Measurements from ENCODE around the gene HOXB6.

HOXB6 gene

DNA sequence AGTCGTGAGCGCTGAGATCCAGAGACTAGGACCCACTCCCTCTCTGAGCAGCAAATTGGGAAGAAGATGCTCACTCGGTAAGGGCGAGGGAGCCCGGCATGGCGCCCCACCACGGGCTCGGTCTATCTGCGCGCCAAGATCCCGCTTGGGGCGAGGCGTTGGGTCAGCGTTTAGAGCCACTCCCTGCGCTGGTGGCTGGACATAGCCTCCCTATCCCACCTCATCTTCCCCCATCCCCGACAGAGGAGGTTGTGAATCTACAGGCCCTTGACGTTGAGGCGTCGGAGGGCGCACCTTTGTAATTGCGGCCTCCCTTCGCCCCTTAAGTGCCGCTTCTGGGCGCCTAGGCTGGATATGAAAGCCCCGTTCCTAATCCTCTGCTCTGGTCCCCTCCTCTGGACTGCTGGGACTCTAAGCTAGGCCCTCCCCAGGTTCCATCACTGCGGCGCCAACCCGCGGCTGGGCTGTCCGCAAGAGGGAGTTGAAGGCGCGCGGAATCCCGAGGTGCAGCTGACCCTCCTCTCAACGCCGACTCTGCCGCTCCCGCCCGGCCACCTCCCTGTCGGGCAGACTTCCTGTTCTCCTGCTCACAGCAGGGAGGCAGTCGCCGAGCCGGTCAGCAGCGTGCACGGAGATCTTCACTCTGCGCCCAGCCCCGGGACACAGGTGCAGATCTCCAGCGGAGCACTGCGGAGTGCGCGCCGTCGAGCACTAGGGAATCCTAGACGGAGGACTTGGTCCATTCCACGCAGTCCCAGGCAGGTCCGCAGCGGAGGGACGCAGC is 37.5 kb upstream of the HOXB6 start:
- no peak overlapping the region for H3K18ac ChIP-seq (ENCODE audit: low read length)
- H4K5ac ChIP-seq (ENCODE audit: low read length), result no peak overlapping the region
- no peak overlapping the region for H4K8ac ChIP-seq (ENCODE audit: low read depth, low read length)
- H3K56ac ChIP-seq (ENCODE audit: low read length), result peak overlapping the region; percentile 52
- no peaks in the 10 kb centered on the region for H3K36me3 ChIP-seq (ENCODE audit: control insufficient read depth, insufficient read depth, low read length)
- H3K79me2 ChIP-seq (ENCODE audit: control insufficient read depth, insufficient read depth, low read length), result peaks cover 1% of the 10 kb centered on the region
- H3K27ac ChIP-seq (ENCODE audit: low read depth, low read length), result no peak overlapping the region
- no peak overlapping the region for H3K4ac ChIP-seq (ENCODE audit: low read depth, low read length)
- DNase-seq, result peak; percentile 91
- H2AK5ac ChIP-seq (ENCODE audit: low read length), result no peak overlapping the region
- H2BK15ac ChIP-seq (replicated peaks; ENCODE audit: low read depth), result no peak overlapping the region
- peak overlapping the region; percentile 55 for H3K9ac ChIP-seq (ENCODE audit: low read length)
- H3K23ac ChIP-seq (ENCODE audit: low read length), result peak overlapping the region; percentile 20
- no peaks in the 10 kb centered on the region for H3K79me1 ChIP-seq (ENCODE audit: low read length)
- peaks cover 76% of the 10 kb centered on the region for H3K27me3 ChIP-seq (ENCODE audit: insufficient read depth, low read length, poor library complexity)
- H2BK5ac ChIP-seq (ENCODE audit: low read length), result no peak overlapping the region
- H3K4me2 ChIP-seq (ENCODE audit: low read length), result peak overlapping the region; percentile 45
- H2BK120ac ChIP-seq (ENCODE audit: low read depth, low read length), result no peak overlapping the region
- H3K4me3 ChIP-seq (ENCODE audit: low read length), result no peak overlapping the region
- H3K4me1 ChIP-seq (ENCODE audit: control insufficient read depth, low read depth, low read length), result peaks cover 6% of the 10 kb centered on the region
- WGBS (ENCODE audit: extremely low coverage, insufficient coverage, low lambda C conversion rate), result no CpG with 5 or more reads among the region's 58 CpGs

DNA sequence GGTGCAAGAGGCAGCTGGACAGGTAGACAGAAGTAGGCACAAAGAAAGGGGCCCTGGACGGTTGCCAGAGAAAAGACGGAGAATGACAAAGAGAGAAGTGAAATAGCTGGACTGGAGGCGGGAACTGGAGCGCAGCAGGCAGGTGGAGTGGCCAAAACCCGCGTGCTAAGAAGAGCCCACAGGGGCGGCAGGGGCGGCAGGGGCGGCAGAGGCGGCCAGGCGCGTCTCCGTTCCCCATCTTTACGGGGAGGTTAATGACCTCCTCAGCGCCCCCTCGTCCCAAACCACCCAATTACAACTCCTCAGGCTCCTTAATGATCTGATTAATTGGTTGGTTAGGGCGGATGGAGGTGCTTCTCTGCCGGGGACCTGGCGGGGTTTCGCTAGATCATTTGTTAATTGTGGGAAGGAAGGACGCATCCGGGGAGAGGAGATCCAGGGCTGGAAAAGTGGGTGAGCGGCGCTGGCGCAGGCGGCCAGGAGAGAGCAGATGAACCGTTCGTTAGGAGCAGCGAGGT is 36.8 kb upstream of the HOXB6 start:
- H3K18ac ChIP-seq (ENCODE audit: low read length), result no peak overlapping the region
- peaks cover 6% of the 10 kb centered on the region for H3K4me1 ChIP-seq (ENCODE audit: control insufficient read depth, low read depth, low read length)
- peak overlapping the region; percentile 20 for H3K23ac ChIP-seq (ENCODE audit: low read length)
- no peak overlapping the region for H2BK15ac ChIP-seq (replicated peaks; ENCODE audit: low read depth)
- peak overlapping the region; percentile 52 for H3K56ac ChIP-seq (ENCODE audit: low read length)
- H2BK120ac ChIP-seq (ENCODE audit: low read depth, low read length), result no peak overlapping the region
- no peak overlapping the region for H3K4ac ChIP-seq (ENCODE audit: low read depth, low read length)
- H3K9ac ChIP-seq (ENCODE audit: low read length), result peak overlapping the region; percentile 55
- peaks cover 79% of the 10 kb centered on the region for H3K27me3 ChIP-seq (ENCODE audit: insufficient read depth, low read length, poor library complexity)
- no peak overlapping the region for H3K27ac ChIP-seq (ENCODE audit: low read depth, low read length)
- H4K5ac ChIP-seq (ENCODE audit: low read length), result no peak overlapping the region
- H3K4me2 ChIP-seq (ENCODE audit: low read length), result peak overlapping the region; percentile 45
- no peak for DNase-seq
- H3K79me1 ChIP-seq (ENCODE audit: low read length), result no peaks in the 10 kb centered on the region
- no peak overlapping the region for H3K4me3 ChIP-seq (ENCODE audit: low read length)
- no peak overlapping the region for H4K8ac ChIP-seq (ENCODE audit: low read depth, low read length)
- peaks cover 1% of the 10 kb centered on the region for H3K79me2 ChIP-seq (ENCODE audit: control insufficient read depth, insufficient read depth, low read length)
- WGBS (ENCODE audit: extremely low coverage, insufficient coverage, low lambda C conversion rate), result no CpG with 5 or more reads among the region's 29 CpGs
- no peak overlapping the region for H2BK5ac ChIP-seq (ENCODE audit: low read length)
- no peaks in the 10 kb centered on the region for H3K36me3 ChIP-seq (ENCODE audit: control insufficient read depth, insufficient read depth, low read length)
- no peak overlapping the region for H2AK5ac ChIP-seq (ENCODE audit: low read length)

DNA sequence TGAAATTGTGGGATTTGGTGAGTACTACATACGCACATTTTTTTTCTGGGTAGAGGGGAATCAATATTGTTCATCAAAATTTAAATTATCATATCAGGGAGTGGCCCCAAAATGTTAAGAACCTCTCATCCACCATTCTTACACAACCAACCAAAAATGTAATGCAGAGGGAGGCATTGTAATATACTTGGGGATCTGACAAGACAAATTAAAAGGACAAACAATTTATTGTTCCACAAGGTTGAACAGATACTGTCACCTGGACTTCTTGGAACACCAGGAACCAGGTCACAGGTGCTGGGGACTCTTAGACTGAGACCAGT is 36.0 kb upstream of the HOXB6 start:
- Histone ChIP-seq H3K23ac (ENCODE audit: low read length) (no peak overlapping the region), H3K18ac (ENCODE audit: low read length) (no peak overlapping the region), H2BK5ac (ENCODE audit: low read length) (no peak overlapping the region), H2BK120ac (ENCODE audit: low read depth, low read length) (no peak overlapping the region), H3K56ac (ENCODE audit: low read length) (no peak overlapping the region), H3K79me2 (ENCODE audit: control insufficient read depth, insufficient read depth, low read length) (peaks cover 1% of the 10 kb centered on the region), H2BK15ac (replicated peaks; ENCODE audit: low read depth) (no peak overlapping the region), H3K4me2 (ENCODE audit: low read length) (no peak overlapping the region), H3K4me1 (ENCODE audit: control insufficient read depth, low read depth, low read length) (peaks cover 6% of the 10 kb centered on the region), H3K36me3 (ENCODE audit: control insufficient read depth, insufficient read depth, low read length) (no peaks in the 10 kb centered on the region), H4K8ac (ENCODE audit: low read depth, low read length) (no peak overlapping the region), H3K79me1 (ENCODE audit: low read length) (no peaks in the 10 kb centered on the region), H3K4ac (ENCODE audit: low read depth, low read length) (no peak overlapping the region), H3K4me3 (ENCODE audit: low read length) (no peak overlapping the region), H4K5ac (ENCODE audit: low read length) (no peak overlapping the region), H3K27me3 (ENCODE audit: insufficient read depth, low read length, poor library complexity) (peaks cover 82% of the 10 kb centered on the region), H2AK5ac (ENCODE audit: low read length) (no peak overlapping the region), H3K27ac (ENCODE audit: low read depth, low read length) (no peak overlapping the region), H3K9ac (ENCODE audit: low read length) (no peak overlapping the region)
- no peak for DNase-seq
- WGBS (ENCODE audit: extremely low coverage, insufficient coverage, low lambda C conversion rate), result no CpG with 5 or more reads among the region's 1 CpG

DNA sequence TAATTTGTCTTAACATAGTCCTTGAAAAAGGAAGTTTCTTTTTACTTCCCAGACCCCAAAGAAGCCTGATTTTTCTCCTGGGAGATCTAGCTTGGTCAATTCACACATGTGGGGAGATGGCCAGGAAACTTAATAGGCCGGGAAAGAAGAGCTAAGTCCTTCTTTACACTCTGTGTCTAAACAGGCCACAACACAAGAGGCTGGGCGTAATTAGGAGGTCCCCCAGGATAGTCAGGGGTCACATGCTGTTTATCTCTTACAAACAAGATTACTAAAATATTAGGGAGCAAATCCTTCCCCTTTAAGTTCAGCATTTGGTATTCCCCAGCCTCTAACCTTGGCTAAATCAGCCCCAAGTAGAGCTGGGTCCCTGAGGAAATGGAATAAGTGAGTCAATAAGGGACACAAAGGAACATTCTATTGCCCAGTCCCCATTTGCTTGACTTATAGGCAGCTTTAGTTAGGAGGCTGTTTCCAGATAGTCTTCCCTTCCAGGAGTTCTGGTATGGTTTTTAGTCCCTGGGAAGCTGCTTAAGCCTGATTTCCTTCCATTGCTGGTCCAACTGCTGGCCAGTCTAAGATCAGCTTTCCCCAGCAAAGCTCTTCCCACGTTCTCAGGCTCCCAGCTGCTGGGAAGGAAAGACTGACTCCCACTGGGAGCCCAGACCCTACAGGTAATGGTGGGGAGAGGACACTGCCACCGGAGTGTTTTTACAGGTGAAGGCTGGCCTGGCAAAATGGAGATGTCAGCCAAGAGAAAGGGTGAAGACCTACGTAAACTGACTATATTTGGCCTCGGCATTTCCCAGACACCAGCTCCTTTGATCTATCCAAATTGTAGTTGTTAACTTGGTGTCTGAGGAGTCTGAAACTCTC is 35.4 kb upstream of the HOXB6 start:
- WGBS (ENCODE audit: extremely low coverage, insufficient coverage, low lambda C conversion rate), result no CpG with 5 or more reads among the region's 6 CpGs
- Histone ChIP-seq H2BK15ac (replicated peaks; ENCODE audit: low read depth) (no peak overlapping the region), H3K4ac (ENCODE audit: low read depth, low read length) (no peak overlapping the region), H3K79me2 (ENCODE audit: control insufficient read depth, insufficient read depth, low read length) (peaks cover 1% of the 10 kb centered on the region), H3K56ac (ENCODE audit: low read length) (no peak overlapping the region), H3K9ac (ENCODE audit: low read length) (no peak overlapping the region), H3K18ac (ENCODE audit: low read length) (no peak overlapping the region), H3K23ac (ENCODE audit: low read length) (no peak overlapping the region), H3K4me2 (ENCODE audit: low read length) (no peak overlapping the region), H3K79me1 (ENCODE audit: low read length) (no peaks in the 10 kb centered on the region), H2BK5ac (ENCODE audit: low read length) (no peak overlapping the region), H3K36me3 (ENCODE audit: control insufficient read depth, insufficient read depth, low read length) (no peaks in the 10 kb centered on the region), H3K27ac (ENCODE audit: low read depth, low read length) (no peak overlapping the region), H3K27me3 (ENCODE audit: insufficient read depth, low read length, poor library complexity) (peaks cover 82% of the 10 kb centered on the region), H2BK120ac (ENCODE audit: low read depth, low read length) (no peak overlapping the region), H4K8ac (ENCODE audit: low read depth, low read length) (no peak overlapping the region), H3K4me3 (ENCODE audit: low read length) (no peak overlapping the region), H2AK5ac (ENCODE audit: low read length) (no peak overlapping the region), H4K5ac (ENCODE audit: low read length) (no peak overlapping the region), H3K4me1 (ENCODE audit: control insufficient read depth, low read depth, low read length) (peaks cover 6% of the 10 kb centered on the region)
- no peak for DNase-seq

DNA sequence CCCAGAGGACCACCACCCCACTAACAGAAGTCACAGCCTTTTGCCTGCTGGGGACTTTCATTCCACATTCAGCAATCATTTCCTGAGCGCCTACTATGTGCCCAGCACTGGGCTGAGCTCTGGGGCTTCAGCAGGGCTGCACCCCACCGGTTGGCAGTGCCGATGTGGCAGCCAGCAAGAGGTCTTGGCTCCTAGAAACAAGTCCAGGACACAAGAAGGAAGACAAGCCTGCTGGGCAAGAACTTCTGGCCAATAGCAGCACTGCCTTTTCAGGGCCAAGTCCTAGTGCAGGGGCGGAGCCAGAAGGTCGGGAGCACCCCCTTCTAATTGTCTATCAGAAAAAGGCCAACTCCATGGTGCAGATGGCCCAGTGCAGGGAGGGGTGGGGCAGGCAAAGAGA is 34.4 kb upstream of the HOXB6 start:
- no peak overlapping the region for H2AK5ac ChIP-seq (ENCODE audit: low read length)
- H2BK5ac ChIP-seq (ENCODE audit: low read length), result no peak overlapping the region
- no peak overlapping the region for H3K4me2 ChIP-seq (ENCODE audit: low read length)
- no peak overlapping the region for H4K5ac ChIP-seq (ENCODE audit: low read length)
- DNase-seq, result no peak
- no peak overlapping the region for H3K18ac ChIP-seq (ENCODE audit: low read length)
- H3K27me3 ChIP-seq (ENCODE audit: insufficient read depth, low read length, poor library complexity), result peaks cover 83% of the 10 kb centered on the region
- no peak overlapping the region for H3K4me3 ChIP-seq (ENCODE audit: low read length)
- H3K4me1 ChIP-seq (ENCODE audit: control insufficient read depth, low read depth, low read length), result peaks cover 3% of the 10 kb centered on the region
- no peak overlapping the region for H3K23ac ChIP-seq (ENCODE audit: low read length)
- H3K36me3 ChIP-seq (ENCODE audit: control insufficient read depth, insufficient read depth, low read length), result no peaks in the 10 kb centered on the region
- no peak overlapping the region for H3K9ac ChIP-seq (ENCODE audit: low read length)
- H2BK15ac ChIP-seq (replicated peaks; ENCODE audit: low read depth), result no peak overlapping the region
- no peak overlapping the region for H3K4ac ChIP-seq (ENCODE audit: low read depth, low read length)
- no peak overlapping the region for H2BK120ac ChIP-seq (ENCODE audit: low read depth, low read length)
- no peak overlapping the region for H3K27ac ChIP-seq (ENCODE audit: low read depth, low read length)
- no peaks in the 10 kb centered on the region for H3K79me1 ChIP-seq (ENCODE audit: low read length)
- no peak overlapping the region for H4K8ac ChIP-seq (ENCODE audit: low read depth, low read length)
- WGBS (ENCODE audit: extremely low coverage, insufficient coverage, low lambda C conversion rate), result no CpG with 5 or more reads among the region's 5 CpGs
- no peak overlapping the region for H3K56ac ChIP-seq (ENCODE audit: low read length)
- no peaks in the 10 kb centered on the region for H3K79me2 ChIP-seq (ENCODE audit: control insufficient read depth, insufficient read depth, low read length)

All from mesendoderm (in vitro differentiated cells).